ENCODE results near the gene AKTIP.
A peak's percentile ranks its signal among the peaks of the same experiment; 100 is the strongest.
"Not testable (repeated sequence)": the region's sequence is repeated elsewhere in the genome, so short reads cannot be mapped to it uniquely, and the experiment has no call there.

AKTIP gene

GRCh38 chr16:53502331-53503269, at the start of gene AKTIP:
Gene AKTIP, minus strand, starts transcription at chr16:53503209. Its CDS starts 2,950 bp downstream, at chr16:53500259.
- no peak for DNase-seq

DNA sequence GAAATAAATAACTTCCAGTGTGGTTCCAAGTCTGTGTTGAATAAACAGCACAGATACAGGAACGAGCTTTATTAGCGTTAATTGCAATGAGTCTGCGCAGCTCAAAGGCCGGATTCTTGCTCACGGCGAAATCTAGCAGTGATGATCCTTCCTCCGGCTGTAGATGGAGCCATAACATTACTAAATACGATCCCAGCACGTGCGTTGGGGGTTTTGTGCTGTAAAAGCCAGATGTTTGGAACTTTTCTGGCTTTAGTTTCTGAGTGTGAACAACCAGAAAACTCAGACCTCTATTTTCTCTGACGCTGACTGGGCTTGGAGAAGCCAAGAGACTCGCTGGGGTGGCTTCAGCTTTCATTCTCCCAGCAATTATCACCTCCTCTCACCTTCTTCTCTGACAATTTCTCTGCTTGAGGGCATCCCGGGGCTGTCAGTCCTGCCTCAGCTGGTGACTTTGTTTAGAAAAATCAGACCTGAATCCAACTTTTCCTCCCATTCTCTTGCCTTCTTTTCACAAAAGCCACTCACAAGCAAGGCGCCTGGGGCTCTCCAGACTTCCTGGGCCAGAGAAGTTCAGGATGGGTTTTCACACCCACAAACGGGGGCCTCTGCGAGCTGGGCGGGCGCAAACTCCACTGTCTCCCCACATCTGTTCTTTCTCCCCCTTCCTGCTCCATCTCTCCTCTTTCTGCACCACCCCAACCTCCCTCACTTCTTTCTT, 47.1 kb upstream of the AKTIP start:
- peak; percentile 17 for DNase-seq

- DNase-seq = no peak
Observed at GRCh38 chr16:53546988-53547391, 44.0 kb upstream of the AKTIP start.

- DNase-seq = no peak
Observed at GRCh38 chr16:53545433-53545832, 42.4 kb upstream of the AKTIP start.

GRCh38 chr16:53542283-53542682, 39.3 kb upstream of the AKTIP start:
- DNase-seq = no peak

DNA sequence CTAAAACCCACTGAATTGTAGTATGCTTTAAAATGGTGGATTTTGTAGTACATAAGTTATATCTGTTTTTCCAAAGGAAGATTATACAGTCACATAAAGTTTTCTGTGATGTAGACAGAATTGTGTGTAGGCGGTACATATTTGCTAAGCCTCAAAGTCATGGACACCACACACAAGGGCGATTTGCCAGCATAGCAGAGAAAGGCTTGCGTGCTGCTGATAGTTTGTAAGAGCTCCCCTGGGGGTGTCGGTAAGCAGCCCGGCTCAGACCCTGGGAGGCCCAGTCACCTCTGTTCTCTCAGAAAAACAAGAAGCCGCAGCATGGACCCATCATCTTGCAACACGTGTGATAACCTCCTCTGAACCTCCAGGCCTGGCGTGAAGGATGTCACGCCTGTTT, 38.3 kb upstream of the AKTIP start:
- no peak for DNase-seq

DNA sequence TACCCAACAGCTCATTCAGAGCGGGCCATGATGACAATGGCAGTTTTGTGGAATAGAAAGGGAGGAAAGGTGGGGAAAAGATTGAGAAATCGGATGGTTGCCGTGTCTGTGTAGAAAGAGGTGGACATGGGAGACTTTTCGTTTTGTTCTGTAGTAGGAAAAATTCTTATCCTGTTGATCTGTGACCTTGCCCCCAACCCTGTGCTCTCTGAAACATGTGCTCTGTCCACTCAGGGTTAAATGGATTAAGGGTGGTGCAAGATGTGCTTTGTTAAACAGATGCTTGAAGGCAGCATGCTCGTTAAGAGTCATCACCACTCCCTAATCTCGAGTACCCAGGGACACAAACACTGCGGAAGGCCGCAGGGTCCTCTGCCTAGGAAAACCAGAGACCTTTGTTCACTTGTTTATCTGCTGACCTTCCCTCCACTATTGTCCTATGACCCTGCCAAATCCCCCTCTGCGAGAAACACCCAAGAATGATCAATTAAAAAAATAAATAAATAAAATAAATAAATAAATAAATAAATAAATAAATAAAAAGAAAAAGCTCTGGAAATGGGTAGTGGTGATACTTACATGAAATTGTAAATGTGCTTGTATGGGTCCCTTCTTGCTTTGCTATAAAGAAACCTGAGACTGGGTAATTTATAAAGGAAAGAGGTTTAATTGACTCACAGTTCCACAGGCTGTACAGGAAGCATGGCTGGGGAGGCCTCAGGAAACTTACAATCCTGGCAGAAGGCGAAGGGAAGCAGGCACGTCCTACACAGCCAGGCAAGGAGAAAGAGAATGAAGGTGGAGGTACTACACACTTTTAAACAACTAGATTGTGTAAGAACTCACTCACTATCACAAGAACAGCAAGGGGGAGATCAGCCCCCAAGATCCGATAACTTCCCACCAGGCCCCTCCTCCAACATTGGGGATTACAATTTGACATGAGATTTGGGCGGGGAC, 37.0 kb upstream of the AKTIP start:
- not testable (repeated sequence) for DNase-seq

DNA sequence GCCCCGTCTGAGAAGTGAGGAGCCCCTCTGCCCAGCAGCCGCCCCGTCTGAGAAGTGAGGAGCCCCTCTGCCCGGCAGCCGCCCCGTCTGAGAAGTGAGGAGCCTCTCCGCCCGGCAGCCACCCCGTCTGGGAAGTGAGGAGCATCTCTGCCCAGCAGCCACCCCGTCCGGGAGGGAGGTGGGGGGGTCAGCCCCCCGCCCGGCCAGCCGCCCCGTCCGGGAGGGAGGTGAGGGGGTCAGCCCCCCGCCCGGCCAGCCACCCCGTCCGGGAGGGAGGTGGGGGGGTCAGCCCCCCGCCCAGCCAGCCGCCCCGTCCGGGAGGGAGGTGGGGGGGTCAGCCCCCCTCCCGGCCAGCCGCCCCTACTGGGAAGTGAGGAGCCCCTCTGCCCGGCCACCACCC, 36.3 kb upstream of the AKTIP start:
- not testable (repeated sequence) for DNase-seq

GRCh38 chr16:53537626-53538025, 34.6 kb upstream of the AKTIP start:
- DNase-seq = no peak

GRCh38 chr16:53534206-53534605, 31.2 kb upstream of the AKTIP start:
- no peak for DNase-seq

GRCh38 chr16:53530741-53531140, 27.7 kb upstream of the AKTIP start:
- DNase-seq = no peak

- DNase-seq = no peak
Observed at GRCh38 chr16:53530046-53530445, 27.0 kb upstream of the AKTIP start.

GRCh38 chr16:53529513-53529912, 26.5 kb upstream of the AKTIP start:
- DNase-seq = no peak

GRCh38 chr16:53528797-53529196, 25.8 kb upstream of the AKTIP start:
- DNase-seq = no peak

DNA sequence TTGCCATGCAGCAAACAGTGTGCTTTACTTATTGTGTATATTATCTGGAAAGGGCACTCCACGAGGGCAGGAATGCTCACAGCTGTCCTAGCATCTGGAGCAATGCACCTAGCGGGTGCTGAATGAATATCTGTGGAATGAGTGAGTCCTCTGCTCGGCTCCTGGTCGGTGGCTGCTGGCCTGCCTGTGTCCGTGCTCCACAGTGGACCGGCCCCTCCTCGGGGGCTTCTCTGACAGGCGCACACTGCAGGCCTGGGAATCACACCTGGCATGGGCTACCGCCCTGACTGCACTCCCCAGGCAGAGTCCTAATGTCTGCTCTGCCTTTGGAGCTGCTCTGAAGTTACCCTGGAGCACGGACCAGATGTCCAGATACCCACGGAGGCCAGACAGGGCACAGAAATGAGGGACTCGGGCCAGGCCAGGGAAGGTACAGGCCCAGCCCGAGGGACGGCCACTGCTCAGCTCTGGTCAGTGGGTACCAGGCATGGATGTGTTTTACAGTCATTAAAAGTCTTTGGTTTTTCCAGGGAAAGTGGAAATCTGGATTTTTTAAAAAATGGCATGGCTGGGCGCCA, 21.1 kb upstream of the AKTIP start:
- no peak for DNase-seq

DNA sequence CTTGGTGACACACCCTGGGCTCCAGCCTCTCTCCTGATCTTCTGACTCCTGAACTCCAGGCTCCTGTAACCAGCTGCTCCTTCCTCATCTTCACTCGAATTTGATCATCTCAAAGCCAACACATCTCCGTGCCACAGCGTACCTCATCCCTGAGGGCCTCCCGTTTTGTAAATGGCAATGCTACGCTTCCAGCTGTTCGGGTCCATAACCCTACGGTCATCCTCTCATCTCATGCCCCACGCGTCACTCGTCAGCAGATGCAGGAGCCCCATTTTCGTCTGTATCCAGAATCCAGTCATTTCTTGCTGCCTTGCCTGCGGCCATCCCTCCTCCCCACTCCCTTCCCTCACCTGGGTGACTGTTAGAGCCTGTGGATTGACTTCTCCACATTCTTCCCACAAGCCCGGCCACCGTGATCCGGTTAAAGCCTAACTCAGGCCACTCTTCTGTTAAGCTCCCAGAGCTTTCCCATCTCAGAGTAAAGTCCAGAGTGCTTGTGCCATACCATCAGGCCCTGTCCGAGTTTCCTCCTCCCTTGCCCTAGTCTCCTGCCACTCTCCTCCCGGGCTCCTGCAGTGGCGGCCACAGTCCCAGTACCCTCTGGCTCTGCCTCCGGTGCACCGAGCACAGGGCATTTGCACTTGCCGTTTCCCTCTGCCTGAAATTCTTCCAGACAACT, 20.3 kb upstream of the AKTIP start:
- DNase-seq = no peak

GRCh38 chr16:53519417-53520091, 16.5 kb upstream of the AKTIP start:
- DNase-seq = no peak

DNA sequence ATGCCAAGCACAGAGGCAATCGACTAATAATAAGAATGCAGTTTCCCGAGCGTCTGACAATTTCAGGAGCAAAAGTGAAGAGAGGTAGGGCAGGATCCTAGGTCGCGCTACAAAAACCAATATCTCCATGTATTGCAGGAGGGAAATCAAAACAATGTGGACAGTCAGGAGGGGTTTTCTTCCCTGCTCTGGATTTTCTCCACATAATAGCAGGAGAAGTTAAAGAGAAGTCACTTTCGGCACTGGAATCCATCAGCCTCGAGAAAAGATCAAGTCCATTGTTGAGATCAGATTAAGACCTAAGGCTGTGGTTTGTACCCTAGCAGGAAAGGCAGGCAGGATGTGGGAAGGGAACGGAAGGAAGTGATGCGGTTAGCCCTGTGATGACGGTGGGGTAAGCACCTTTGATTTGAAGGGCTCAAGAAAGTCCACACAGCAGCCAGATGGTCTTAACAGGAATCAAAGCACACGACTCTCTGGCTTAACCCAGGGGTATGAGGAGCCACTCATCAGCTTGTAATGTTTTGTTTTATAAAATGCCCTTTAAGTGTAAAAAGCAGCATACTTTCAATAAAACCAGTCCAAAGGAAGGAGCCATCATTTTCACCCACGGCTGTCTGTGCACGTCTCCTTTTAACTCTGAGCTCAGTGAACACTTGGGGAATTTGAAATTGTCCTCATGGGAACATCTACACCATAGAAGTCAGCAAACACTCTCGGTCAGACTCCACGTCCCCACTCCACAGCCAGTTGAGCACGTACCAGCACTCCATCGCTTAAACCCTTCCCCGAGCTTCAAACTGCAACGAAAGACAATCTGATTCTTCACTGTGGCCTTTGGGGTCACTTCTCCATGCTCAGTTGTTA, 15.8 kb upstream of the AKTIP start:
- no peak for DNase-seq

- no peak for DNase-seq
Observed at GRCh38 chr16:53517851-53518250, 14.8 kb upstream of the AKTIP start.

DNA sequence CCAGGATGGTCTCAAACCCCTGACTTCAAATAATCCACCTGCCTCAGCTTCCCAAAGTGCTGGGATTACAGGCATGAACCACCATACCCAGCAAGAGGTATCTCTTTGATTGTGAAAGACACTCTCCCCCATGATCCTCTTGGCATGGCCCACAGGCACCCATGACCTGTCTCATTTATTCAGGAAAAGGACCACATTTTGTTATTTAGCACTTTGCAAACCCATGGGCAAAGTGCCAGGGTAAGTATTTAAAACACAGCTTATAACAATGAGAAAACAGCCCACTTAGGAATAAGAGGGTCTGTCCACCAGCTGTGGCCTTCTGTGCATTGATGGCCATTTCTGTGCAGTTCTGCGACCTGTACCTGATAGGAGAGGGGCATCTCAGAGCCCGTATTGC, 12.8 kb upstream of the AKTIP start:
- no peak for DNase-seq
